Smooth muscle cell (in vitro differentiated cells): ENCODE data around the gene MMEL1. TPM values are rescaled to one million over a fixed set of nuclear protein-coding genes. Genes with fewer than 3 reads are reported as not detected.

ENCODE experiments used
- DNase-seq: peaks from one replicate; lab custom pipeline; 2025; ENCODE audit not compliant: unreplicated experiment; lab: John Stamatoyannopoulos, UW
- H2AFZ ChIP-seq: fragments of 200-600 bp; sonication (generic); 2 replicates; pipeline ENCODE4 v1.6.0; 2016; ENCODE audit warnings: antibody characterized with exemption, low read depth, mild to moderate bottlenecking
- H3F3A ChIP-seq: fragments of 200-600 bp; sonication (generic); 2 replicates; pipeline ENCODE4 v1.6.0; 2017; ENCODE audit warnings: antibody characterized with exemption, low read depth
- H3K27ac ChIP-seq: fragments of 200-600 bp; sonication (generic); 2 replicates; pipeline ENCODE4 v1.5.1; 2016; ENCODE audit warnings: low read depth, mild to moderate bottlenecking
- H3K27me3 ChIP-seq: fragments of 200-600 bp; sonication (generic); 2 replicates; pipeline ENCODE4 v1.6.1; 2016; ENCODE audit warnings: low read depth, mild to moderate bottlenecking
- H3K36me3 ChIP-seq: fragments of 200-600 bp; sonication (generic); 2 replicates; pipeline ENCODE4 v1.5.1; 2016; ENCODE audit warnings: low read depth
- H3K4me1 ChIP-seq: fragments of 200-600 bp; sonication (generic); 2 replicates; pipeline ENCODE4 v1.5.1; 2016; ENCODE audit warnings: low read depth
- H3K4me2 ChIP-seq: fragments of 200-600 bp; sonication (generic); 2 replicates; pipeline ENCODE4 v1.6.0; 2016; ENCODE audit warnings: mild to moderate bottlenecking
- H3K4me3 ChIP-seq: fragments of 200-600 bp; sonication (generic); 2 replicates; pipeline ENCODE4 v1.5.1; 2016; ENCODE audit warnings: mild to moderate bottlenecking
- H3K79me2 ChIP-seq: fragments of 200-600 bp; sonication (generic); 2 replicates; pipeline ENCODE4 v1.6.0; 2016; ENCODE audit warnings: low read depth, mild to moderate bottlenecking
- H3K9ac ChIP-seq: fragments of 200-600 bp; sonication (generic); 2 replicates; pipeline ENCODE4 v1.6.0; 2016; ENCODE audit warnings: low read depth
- H3K9me3 ChIP-seq: fragments of 200-600 bp; sonication (generic); replicated peaks from 2 replicates; pipeline ENCODE4 v1.5.1; 2016; ENCODE audit warnings: low read depth
- H4K20me1 ChIP-seq: fragments of 200-600 bp; sonication (generic); 2 replicates; pipeline ENCODE4 v1.6.0; 2016; ENCODE audit warnings: low read depth
- CTCF ChIP-seq: fragments of 200-600 bp; sonication (generic); IDR thresholded peaks from 2 replicates; pipeline ENCODE4 v1.5.1; 2017; ENCODE audit warnings: borderline replicate concordance, mild to moderate bottlenecking, antibody characterized with exemption; ENCODE audit not compliant: insufficient read depth, poor library complexity, severe bottlenecking
- WGBS: methylation state at CpG from one replicate; pipeline ENCODE4 v1.1.7; 2016; ENCODE audit warnings: low lambda C conversion rate; 5-methylcytosine and 5-hydroxymethylcytosine counted together
- polyA plus RNA-seq: library from polyadenylated mRNA; unstranded; fragments of >200 nt; fragmentation: Nextera tagmentation; extraction: Ambion mirVana; gene quantifications from 2 replicates; pipeline ENCODE4 v1.2.1, GENCODE V29; 2016
- total RNA-seq: library from RNA; depleted of rRNA; stranded (reverse); fragments of >200 nt; gene quantifications from 2 replicates; pipeline ENCODE4 v1.2.3, GENCODE V29; 2014

The MMEL1 gene
- total and polyA plus RNA-seq, 2 experiments from 2014 or later: 3.4 TPM; not detected in 1

DNA sequence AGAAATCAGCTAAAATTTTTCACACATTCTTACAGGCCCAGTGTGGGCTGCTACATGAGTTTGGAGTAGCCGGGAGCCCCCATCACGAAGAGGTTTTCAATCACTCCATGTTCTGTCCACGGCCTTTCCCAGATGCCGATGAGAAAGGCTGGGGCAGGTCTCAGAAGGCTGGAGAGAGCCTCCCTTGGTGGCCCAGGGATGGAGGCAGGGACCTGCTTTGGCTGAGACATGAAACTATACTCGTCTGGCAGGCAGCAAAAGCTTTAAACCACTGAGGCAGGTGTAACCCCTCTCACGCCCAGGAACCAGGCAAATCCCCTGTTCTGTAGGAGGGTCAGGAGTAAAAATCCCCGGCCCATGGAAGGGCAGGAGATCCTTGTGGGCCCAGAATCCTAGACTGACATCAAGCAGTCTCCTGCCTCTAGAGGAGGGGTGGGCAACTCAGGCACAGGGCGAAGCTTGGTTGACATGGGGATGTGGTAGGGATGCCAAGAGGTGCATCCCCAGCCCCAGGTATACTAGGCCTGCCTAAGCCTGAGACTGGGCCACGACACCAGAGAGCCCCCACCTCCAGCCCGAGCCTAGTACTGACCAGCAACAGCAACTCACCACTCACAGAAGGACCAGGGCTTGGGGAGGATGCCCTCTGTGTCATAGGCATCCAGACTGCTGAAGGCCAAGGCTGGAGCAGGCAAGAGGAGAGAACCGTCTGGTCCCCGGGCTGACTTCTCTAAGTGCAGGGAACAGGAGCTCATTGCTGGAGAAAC lies 9.1 kb downstream of the MMEL1 start:
- Histone ChIP-seq H3K4me2 (no peak overlapping the region), H3K4me1 (no peaks in the 10 kb centered on the region), H4K20me1 (no peaks in the 10 kb centered on the region), H3K27me3 (peaks cover 33% of the 10 kb centered on the region), H3K9ac (no peak overlapping the region), H3K9me3 (no peaks in the 10 kb centered on the region), H3K4me3 (no peak overlapping the region), H3K36me3 (no peaks in the 10 kb centered on the region), H2AFZ (no peak overlapping the region), H3K79me2 (no peaks in the 10 kb centered on the region), H3F3A (no peaks in the 10 kb centered on the region), H3K27ac (no peak overlapping the region)
- no peak for DNase-seq
- 85% methylated on average over 12 of the region's 12 CpGs for WGBS
- no peak for TF ChIP-seq CTCF

DNA sequence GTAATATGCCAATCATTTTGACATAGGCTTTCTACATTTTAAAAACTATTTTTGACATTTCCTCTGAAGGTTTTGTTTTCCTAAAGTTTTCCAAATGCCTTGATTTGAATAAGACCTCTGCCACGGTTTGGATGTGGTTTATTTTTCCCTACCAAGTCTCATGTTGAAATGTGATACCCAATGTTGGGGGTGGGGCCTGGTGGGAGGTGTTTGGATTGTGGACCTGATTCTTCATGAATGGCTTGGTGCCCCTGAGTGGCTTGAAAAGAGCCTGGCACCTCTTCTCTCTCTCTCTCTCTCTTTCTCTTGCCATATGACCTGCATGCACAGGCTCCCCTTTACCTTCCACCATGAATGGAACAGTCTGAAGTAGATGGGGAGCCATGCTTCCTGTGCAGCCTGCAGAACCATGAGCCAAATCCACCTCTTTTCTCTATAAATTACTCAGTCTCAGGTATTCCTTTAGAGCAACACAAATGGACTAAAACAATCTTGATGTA lies 14.8 kb downstream of the MMEL1 start:
- Histone ChIP-seq H3K27ac (no peak overlapping the region), H3K4me1 (no peaks in the 10 kb centered on the region), H3F3A (no peaks in the 10 kb centered on the region), H3K4me3 (no peak overlapping the region), H3K27me3 (no peaks in the 10 kb centered on the region), H3K9ac (no peak overlapping the region), H2AFZ (no peak overlapping the region), H3K36me3 (no peaks in the 10 kb centered on the region), H3K4me2 (no peak overlapping the region), H3K79me2 (no peaks in the 10 kb centered on the region), H4K20me1 (no peaks in the 10 kb centered on the region), H3K9me3 (no peaks in the 10 kb centered on the region)
- no peak for DNase-seq
- WGBS: 54% methylated on average over 1 of the region's 1 CpG
- no peak for TF ChIP-seq CTCF

GRCh38 chr1:2614145-2614544 lies 18.7 kb downstream of the MMEL1 start:
- no peak for TF ChIP-seq CTCF
- no peaks in the 10 kb centered on the region for H3K79me2 ChIP-seq
- no peaks in the 10 kb centered on the region for H3K27me3 ChIP-seq
- H3K27ac ChIP-seq: no peak overlapping the region
- H3K4me2 ChIP-seq: no peak overlapping the region
- no peaks in the 10 kb centered on the region for H3K36me3 ChIP-seq
- H4K20me1 ChIP-seq: no peaks in the 10 kb centered on the region
- no peak overlapping the region for H3K9ac ChIP-seq
- H3K9me3 ChIP-seq: no peaks in the 10 kb centered on the region
- WGBS: 85% methylated on average over 2 of the region's 2 CpGs
- H2AFZ ChIP-seq: no peak overlapping the region
- no peak for DNase-seq
- no peak overlapping the region for H3K4me3 ChIP-seq
- H3K4me1 ChIP-seq: no peaks in the 10 kb centered on the region
- H3F3A ChIP-seq: no peaks in the 10 kb centered on the region
